HL-60 (cell line): ENCODE results near the gene MIP.

Experiments used
- DNase-seq, 2 experiments: peaks; one replicate each; pipeline ENCODE4 v3.0.0-alpha.2; 2010 to 2020; ENCODE audit warnings: low read depth in 1 of 2, low spot score in 1 of 2
- H3K27ac ChIP-seq: fragments of 250-450 bp; sonication (Bioruptor Pico); replicated peaks from 2 replicates; pipeline ENCODE4 v1.5.1; 2020; ENCODE audit warnings: mild to moderate bottlenecking, moderate library complexity
- H3K27me3 ChIP-seq: fragments of 250-450 bp; sonication (Bioruptor Pico); 2 replicates; pipeline ENCODE4 v1.5.1; 2021; ENCODE audit warnings: mild to moderate bottlenecking, moderate library complexity; ENCODE audit not compliant: insufficient read depth, poor library complexity, severe bottlenecking
- H3K4me3 ChIP-seq: replicated peaks from 2 replicates; pipeline ENCODE4 v1.5.1; 2011; ENCODE audit warnings: mild to moderate bottlenecking, control low read depth, low read length; ENCODE audit not compliant: insufficient read depth
- GABPA ChIP-seq: IDR thresholded peaks from 2 replicates; pipeline ENCODE4 v1.6.1; 2012; ENCODE audit warnings: low read depth
- POLR2AphosphoS5 ChIP-seq: IDR thresholded peaks from 2 replicates; pipeline ENCODE4 v1.6.1; 2012; ENCODE audit warnings: low read depth
- SPI1 ChIP-seq: IDR thresholded peaks from 2 replicates; pipeline ENCODE4 v1.6.1; 2012; ENCODE audit warnings: low read depth, mild to moderate bottlenecking, borderline replicate concordance
- TF ChIP-seq, protein P1 (sequence below): IDR thresholded peaks from 2 replicates; pipeline ENCODE4 v1.6.1; 2012; ENCODE audit warnings: low read depth; ENCODE audit not compliant: insufficient replicate concordance
- TF ChIP-seq, protein P2 (sequence below): IDR thresholded peaks from one replicate; pipeline ENCODE4 v1.5.1; 2011; ENCODE audit warnings: low read length, control low read depth, inconsistent platforms; ENCODE audit not compliant: insufficient read depth

Gene MIP

DNA sequence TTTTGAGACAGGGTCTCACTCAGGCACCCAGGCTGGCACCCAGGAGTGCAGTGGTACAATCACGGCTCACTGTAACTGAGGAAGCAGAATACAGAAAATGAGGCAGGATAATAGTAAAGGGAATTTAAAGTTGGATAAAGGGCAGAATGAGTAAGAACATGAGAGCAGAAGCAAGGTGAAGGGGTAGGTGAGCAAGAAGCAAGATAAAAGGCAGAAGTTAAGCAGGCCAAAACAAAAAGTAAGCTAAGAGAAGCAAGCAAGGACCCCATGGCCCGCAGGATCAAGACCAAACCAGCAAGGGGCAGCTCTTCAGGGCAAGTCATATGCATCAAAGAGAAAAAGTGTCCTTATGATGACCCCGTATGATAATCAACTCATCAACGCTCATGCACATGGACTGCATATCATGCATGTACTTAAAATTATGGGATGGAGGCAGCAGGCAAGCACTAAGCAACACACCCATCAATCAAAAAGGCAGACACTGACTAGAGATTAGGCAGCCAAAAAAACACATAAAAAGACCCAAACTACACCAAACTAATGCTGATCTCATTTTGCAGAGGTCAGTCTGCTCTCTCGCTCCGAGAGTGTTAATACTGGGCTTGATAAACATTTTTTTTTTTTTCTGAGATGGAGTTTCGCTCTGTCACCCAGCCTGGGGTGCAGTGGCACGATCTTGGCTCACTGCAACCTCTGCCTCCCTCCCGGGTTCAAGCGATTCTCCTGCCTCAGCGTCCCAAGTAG lies 16.9 kb downstream of the MIP start:
- Histone ChIP-seq H3K27ac (no peak overlapping the region), H3K4me3 (no peak overlapping the region), H3K27me3 (no peaks in the 10 kb centered on the region)
- DNase-seq, result no peak
- TF ChIP-seq POLR2AphosphoS5 (no peak), SPI1 (no peak), GABPA (no peak)
- TF ChIP-seq, protein P1, sequence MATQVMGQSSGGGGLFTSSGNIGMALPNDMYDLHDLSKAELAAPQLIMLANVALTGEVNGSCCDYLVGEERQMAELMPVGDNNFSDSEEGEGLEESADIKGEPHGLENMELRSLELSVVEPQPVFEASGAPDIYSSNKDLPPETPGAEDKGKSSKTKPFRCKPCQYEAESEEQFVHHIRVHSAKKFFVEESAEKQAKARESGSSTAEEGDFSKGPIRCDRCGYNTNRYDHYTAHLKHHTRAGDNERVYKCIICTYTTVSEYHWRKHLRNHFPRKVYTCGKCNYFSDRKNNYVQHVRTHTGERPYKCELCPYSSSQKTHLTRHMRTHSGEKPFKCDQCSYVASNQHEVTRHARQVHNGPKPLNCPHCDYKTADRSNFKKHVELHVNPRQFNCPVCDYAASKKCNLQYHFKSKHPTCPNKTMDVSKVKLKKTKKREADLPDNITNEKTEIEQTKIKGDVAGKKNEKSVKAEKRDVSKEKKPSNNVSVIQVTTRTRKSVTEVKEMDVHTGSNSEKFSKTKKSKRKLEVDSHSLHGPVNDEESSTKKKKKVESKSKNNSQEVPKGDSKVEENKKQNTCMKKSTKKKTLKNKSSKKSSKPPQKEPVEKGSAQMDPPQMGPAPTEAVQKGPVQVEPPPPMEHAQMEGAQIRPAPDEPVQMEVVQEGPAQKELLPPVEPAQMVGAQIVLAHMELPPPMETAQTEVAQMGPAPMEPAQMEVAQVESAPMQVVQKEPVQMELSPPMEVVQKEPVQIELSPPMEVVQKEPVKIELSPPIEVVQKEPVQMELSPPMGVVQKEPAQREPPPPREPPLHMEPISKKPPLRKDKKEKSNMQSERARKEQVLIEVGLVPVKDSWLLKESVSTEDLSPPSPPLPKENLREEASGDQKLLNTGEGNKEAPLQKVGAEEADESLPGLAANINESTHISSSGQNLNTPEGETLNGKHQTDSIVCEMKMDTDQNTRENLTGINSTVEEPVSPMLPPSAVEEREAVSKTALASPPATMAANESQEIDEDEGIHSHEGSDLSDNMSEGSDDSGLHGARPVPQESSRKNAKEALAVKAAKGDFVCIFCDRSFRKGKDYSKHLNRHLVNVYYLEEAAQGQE, result no peak
- TF ChIP-seq, protein P2, sequence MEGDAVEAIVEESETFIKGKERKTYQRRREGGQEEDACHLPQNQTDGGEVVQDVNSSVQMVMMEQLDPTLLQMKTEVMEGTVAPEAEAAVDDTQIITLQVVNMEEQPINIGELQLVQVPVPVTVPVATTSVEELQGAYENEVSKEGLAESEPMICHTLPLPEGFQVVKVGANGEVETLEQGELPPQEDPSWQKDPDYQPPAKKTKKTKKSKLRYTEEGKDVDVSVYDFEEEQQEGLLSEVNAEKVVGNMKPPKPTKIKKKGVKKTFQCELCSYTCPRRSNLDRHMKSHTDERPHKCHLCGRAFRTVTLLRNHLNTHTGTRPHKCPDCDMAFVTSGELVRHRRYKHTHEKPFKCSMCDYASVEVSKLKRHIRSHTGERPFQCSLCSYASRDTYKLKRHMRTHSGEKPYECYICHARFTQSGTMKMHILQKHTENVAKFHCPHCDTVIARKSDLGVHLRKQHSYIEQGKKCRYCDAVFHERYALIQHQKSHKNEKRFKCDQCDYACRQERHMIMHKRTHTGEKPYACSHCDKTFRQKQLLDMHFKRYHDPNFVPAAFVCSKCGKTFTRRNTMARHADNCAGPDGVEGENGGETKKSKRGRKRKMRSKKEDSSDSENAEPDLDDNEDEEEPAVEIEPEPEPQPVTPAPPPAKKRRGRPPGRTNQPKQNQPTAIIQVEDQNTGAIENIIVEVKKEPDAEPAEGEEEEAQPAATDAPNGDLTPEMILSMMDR, result no peak

DNA sequence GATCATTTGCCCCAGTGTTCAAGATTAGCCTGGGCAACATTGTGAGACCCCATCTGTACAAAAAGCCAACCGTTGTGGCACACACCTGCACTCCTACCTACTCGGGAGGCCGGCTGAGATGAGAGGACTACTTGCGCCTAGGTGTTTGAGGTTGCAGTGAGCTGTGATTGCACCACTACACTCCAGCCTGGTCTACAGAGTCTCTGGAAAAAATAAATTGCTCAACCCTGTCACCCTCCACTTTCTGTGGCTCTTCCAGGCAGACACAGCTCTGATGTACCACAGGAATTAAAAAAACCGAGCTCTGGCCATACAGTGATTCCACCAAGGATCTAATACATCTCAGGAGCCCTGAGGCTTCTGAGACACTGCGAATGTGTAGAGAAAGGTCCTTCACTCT lies 19.6 kb downstream of the MIP start:
- no peak for TF ChIP-seq SPI1
- TF ChIP-seq, protein P2, result no peak
- no peak for TF ChIP-seq POLR2AphosphoS5
- TF ChIP-seq, protein P1, result no peak
- no peak for TF ChIP-seq GABPA
- H3K4me3 ChIP-seq, result no peak overlapping the region
- no peak for DNase-seq
- H3K27ac ChIP-seq, result no peak overlapping the region
- H3K27me3 ChIP-seq, result no peaks in the 10 kb centered on the region

DNA sequence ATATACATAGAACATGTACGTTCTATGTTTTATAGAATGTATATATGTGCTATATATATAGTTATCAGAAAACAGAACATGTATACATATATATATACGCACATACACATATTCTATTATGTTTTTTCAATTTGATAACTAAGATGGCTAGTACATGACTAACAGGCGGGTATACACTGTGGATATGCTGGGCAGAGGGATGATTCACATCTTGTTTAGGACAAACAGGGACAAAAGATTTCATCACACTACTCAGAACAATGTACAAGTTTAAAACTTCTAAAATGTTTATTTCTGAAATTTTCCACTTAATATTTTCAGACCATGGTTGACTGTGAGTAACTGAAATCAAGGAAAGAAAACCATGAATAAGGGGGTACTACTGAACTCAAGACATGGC lies 22.6 kb downstream of the MIP start:
- no peak overlapping the region for H3K27ac ChIP-seq
- H3K27me3 ChIP-seq, result no peaks in the 10 kb centered on the region
- no peak overlapping the region for H3K4me3 ChIP-seq
- DNase-seq, result no peak
- TF ChIP-seq POLR2AphosphoS5 (no peak), GABPA (no peak), SPI1 (no peak)
- TF ChIP-seq, protein P1, result no peak
- TF ChIP-seq, protein P2, result no peak
